Frontal cortex (tissue), 4 donors: ENCODE results near the gene FMC1. TPM values are rescaled to one million over a fixed set of nuclear protein-coding genes. Genes with fewer than 3 reads are reported as not detected.

Source experiments
- DNase-seq, 2 donors: peaks; one replicate each; pipeline ENCODE4 v3.0.0; 2012; ENCODE audit warnings: low spot score in 2 of 2
- FAIRE-seq: peaks from 2 replicates; lab custom pipeline; 2012; peaks lifted over from hg19 to GRCh38; lab: Jason Lieb, UNC
- small RNA-seq: library from RNA; depleted of rRNA; stranded (forward); fragments of <200 nt; gene quantifications from one replicate; pipeline ENCODE3, GENCODE V24; 2014
- total RNA-seq: library from RNA; depleted of rRNA; stranded (reverse); fragments of >200 nt; gene quantifications from one replicate; pipeline ENCODE4 v1.2.3, GENCODE V29; 2014
- donor health status: control.
- donor health status: control.
- donor health status: control.

The FMC1 gene
- total RNA-seq, 1 donor from 2014 or later = 15.1 TPM

- DNase-seq (no peak), FAIRE-seq (no peak)
Measured at GRCh38 chr7:139367438-139368155, 26.5 kb downstream of the FMC1 start.

DNA sequence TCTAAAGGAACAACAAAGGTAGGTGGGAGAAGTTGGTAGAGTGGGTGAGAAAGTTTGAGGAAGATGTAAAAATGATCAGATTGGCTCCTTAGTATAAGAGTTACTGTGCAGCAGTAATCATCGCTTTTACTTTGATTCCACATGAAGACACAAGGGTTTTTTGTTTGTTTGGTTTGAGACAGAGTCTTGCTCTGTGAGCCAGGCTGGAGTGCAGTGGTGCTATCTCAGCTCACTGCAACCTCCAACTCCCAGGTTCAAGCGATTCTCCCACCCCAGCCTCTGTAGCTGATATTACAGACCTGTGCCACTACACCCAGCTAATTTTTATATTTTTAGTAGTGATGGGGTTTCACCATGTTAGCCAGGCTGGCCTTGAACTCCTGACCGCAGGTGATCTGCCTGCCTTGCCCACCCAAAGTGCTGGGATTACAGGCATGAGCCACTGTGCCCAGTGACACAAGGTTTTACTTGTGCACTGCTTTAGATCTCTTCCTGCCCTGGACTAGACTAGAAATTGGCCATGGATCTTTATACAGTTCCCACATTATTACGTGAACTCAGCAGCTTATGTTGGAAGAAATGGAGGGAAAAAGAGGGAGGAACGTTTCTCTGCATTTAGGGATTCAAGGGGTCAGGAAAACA, 29.3 kb downstream of the FMC1 start:
- no peak for FAIRE-seq
- no peak for DNase-seq

GRCh38 chr7:139370943-139371313, 29.8 kb downstream of the FMC1 start:
- no peak for DNase-seq
- FAIRE-seq = no peak

DNA sequence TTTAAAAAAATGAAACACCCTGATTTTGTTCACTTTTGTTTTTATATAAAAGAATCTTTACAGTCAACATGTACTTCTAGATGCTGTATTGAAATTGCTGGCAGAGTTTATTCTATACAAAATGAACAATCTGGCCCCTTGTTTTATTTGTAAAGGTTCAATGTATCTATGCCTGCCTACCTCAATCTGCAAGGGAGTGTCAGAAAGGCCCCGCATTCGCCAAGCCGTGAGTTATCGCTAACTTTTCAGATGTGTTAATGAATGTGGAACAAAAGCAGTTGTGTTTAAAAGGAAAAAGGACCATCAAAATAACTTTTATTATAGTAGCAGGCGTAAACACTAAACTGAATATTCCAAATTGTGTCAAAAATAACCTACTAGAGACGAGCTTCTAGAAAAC, 33.1 kb downstream of the FMC1 start:
- no peak for FAIRE-seq
- DNase-seq = no peak

DNA sequence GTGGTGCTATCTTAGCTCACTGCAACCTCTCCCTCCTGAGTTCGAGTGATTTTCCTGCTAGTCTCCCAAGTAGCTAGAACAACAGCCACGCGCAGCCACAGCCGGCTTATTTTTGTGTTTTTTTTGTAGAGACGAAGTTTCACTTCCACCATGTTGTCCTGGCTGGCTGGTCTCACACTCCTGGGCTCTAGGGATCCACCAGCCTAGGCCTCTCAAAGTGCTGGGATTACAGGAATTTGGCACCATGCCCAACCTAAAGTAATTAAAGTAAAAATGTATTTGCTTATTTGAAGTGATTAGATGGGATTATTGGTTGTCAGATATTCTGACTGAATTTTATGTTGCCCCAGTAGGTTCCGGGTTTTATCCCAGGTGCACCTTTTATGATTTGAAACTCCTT, 41.3 kb downstream of the FMC1 start:
- FAIRE-seq (no peak), DNase-seq (no peak)

DNA sequence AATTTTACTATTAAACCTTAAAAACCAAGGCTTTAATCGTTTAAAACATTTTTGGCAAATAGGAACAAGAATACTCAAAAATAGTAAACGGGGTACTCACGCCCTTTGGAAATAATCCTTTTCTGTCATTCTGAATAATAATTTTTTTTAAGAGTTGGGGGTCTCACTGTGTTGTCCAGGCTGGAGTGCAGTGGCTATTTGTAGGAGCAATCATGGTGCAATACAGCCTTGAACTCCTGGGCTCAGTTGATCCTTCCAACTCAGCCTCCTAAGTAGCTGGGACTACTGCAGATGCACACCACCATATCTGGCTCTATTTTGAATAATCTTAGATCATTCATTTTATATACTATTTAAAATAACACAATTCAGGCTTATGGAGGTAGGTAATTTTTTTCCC, 43.5 kb downstream of the FMC1 start:
- FAIRE-seq (no peak), DNase-seq (no peak)

DNA sequence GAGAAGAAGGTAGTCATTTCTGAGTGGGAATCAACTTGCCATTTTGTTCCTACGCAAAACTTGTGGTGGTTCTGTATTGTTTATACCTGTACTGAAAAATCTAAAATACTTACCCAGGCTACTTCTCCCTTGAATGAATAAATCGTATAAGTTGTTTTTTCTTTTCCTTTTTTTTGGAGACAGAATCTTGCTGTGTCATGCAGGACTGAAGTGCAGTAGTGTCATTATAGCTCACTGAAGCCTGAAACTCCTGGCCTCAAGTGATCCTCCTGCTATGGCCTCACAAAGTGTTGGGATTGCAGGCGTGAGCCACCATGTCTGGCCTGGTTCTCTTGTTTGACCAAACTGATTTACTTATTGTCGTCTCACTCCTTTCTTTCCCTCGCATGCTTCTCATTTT, 46.5 kb downstream of the FMC1 start:
- DNase-seq = no peak
- FAIRE-seq = no peak

- DNase-seq (no peak), FAIRE-seq (no peak)
Measured at GRCh38 chr7:139389091-139389490, 48.0 kb downstream of the FMC1 start.

DNA sequence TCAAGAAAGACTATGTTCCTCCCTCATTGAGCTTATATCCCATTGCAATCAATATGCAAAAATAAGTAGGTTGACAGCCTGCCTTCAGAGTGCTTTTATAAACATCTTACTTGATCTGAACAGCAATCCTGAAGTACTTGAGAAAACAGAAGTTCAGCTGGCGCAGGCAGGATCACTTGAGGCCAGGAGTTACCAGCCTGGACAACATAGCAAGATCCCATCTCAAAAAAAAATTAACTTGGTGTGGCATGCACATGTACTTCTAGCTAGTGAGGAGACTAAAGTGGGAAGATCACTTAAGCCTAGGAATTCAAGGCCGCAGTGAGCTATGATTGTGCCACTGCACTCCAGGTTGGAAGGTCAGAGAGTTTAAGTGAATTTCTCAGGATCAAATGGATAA, 48.6 kb downstream of the FMC1 start:
- no peak for DNase-seq
- no peak for FAIRE-seq

- DNase-seq (no peak), FAIRE-seq (no peak)
Measured at GRCh38 chr7:139393621-139394211, 52.6 kb downstream of the FMC1 start.

GRCh38 chr7:139394540-139394939, 53.4 kb downstream of the FMC1 start:
- FAIRE-seq (no peak), DNase-seq (no peak)

Small RNAs within 50 kb of the gene (small RNA-seq; reads per million reads assigned to genes)
- not detected for gene RNU6-206P

Other genes with a start within 250 kb of the FMC1 start
- gene ZC3HAV1, start 231.6 kb upstream of the FMC1 start, total RNA-seq = 4.1 TPM
- gene UBN2, start 110.1 kb upstream of the FMC1 start, total RNA-seq = 14.7 TPM
- 50.1 TPM for gene LUC7L2, start 18.6 kb downstream of the FMC1 start, total RNA-seq
- not detected for gene KLRG2, start 142.3 kb downstream of the FMC1 start, total RNA-seq
- 2.0 TPM for gene CLEC2L, start 182.3 kb downstream of the FMC1 start, total RNA-seq